B cell (primary cell): ENCODE results near the gene SLC12A7. TPM values are rescaled to one million over a fixed set of nuclear protein-coding genes. Genes with fewer than 3 reads are reported as not detected.

Experiments used
- ATAC-seq: fragments of 200-7000 bp; cut with Tn5 transposase; one replicate; pipeline ENCODE4 v1.10.0; 2021; ENCODE audit warnings: low read depth, mild to moderate bottlenecking, moderate number of reproducible peaks, moderate library complexity
- CTCF ChIA-PET: fragments of 350-600 bp; sonication (Branson Sonifier 250); formaldehyde crosslinking; loops from one replicate; lab custom pipeline; 2021; ENCODE audit warnings: antibody characterized with exemption, inconsistent platforms; lab: Charles Lee
- POLR2A ChIA-PET: fragments of 350-600 bp; sonication (Branson Sonifier 250); formaldehyde crosslinking; loops from one replicate; lab custom pipeline; 2021; ENCODE audit warnings: antibody characterized with exemption; lab: Charles Lee
- DNase-seq: peaks from one replicate; pipeline ENCODE4 v3.0.0; 2013
- H2AFZ ChIP-seq: 2 replicates; pipeline ENCODE4 v1.6.1; 2012; ENCODE audit warnings: mild to moderate bottlenecking, low read depth, low read length; ENCODE audit not compliant: insufficient read depth, poor library complexity, severe bottlenecking
- H3K27ac ChIP-seq, 2 donors: 1 replicate in 1 of 2; 2 replicates in 1 of 2; pipeline ENCODE4 v1.5.1; 2012 to 2013; ENCODE audit warnings: low read length in 2 of 2, mild to moderate bottlenecking in 2 of 2, moderate library complexity in 1 of 2
- H3K27me3 ChIP-seq, 4 experiments: fragments of 200-600 bp in 1 of 4; sonication (generic) in 1 of 4; replicated peaks in 1 of 4; 1 replicate in 2 of 4; 2 replicates in 2 of 4; pipeline versions ENCODE4 v1.6.1 to v1.7.0; 2013 to 2016; ENCODE audit warnings: low read length in 3 of 4, mild to moderate bottlenecking in 2 of 4, mixed read lengths in 1 of 4, moderate library complexity in 1 of 4; ENCODE audit not compliant: insufficient read depth in 4 of 4, control insufficient read depth in 3 of 4; ENCODE audit errors: control extremely low read depth in 1 of 4
- H3K36me3 ChIP-seq, 2 experiments: replicated peaks in 1 of 2; 1 replicate in 1 of 2; 2 replicates in 1 of 2; pipeline versions ENCODE4 v1.6.1 to v1.7.1; 2013; ENCODE audit warnings: low read length in 1 of 2; ENCODE audit not compliant: insufficient read depth in 2 of 2, control insufficient read depth in 1 of 2; ENCODE audit errors: control extremely low read depth in 1 of 2, extremely low read depth in 1 of 2
- H3K4me1 ChIP-seq, 2 donors: fragments of 200-600 bp in 1 of 2; sonication (generic) in 1 of 2; 1 replicate in 1 of 2; 2 replicates in 1 of 2; pipeline versions ENCODE4 v1.5.1 to v1.6.1; 2013 to 2017; ENCODE audit warnings: low read length in 2 of 2; ENCODE audit not compliant: control insufficient read depth in 2 of 2, insufficient read depth in 2 of 2
- H3K4me2 ChIP-seq: replicated peaks from 2 replicates; pipeline ENCODE3; 2012; ENCODE audit warnings: mild to moderate bottlenecking, low read depth, low read length; ENCODE audit not compliant: poor library complexity, severe bottlenecking
- H3K4me3 ChIP-seq, 5 experiments: fragments of 200-600 bp in 1 of 5; sonication (generic) in 1 of 5; 1 replicate in 3 of 5; 2 replicates in 2 of 5; pipeline versions ENCODE4 v1.5.1 to v1.7.0; 2011 to 2016; ENCODE audit warnings: low read length in 4 of 5, mild to moderate bottlenecking in 4 of 5, low read depth in 2 of 5, control low read depth in 1 of 5, moderate library complexity in 1 of 5; ENCODE audit not compliant: insufficient read depth in 1 of 5; ENCODE audit errors: control extremely low read depth in 1 of 5, extremely low read depth in 1 of 5
- H3K79me2 ChIP-seq: fragments of 200-600 bp; sonication (generic); one replicate; pipeline ENCODE4 v1.6.0; 2016; ENCODE audit warnings: low read length; ENCODE audit not compliant: control insufficient read depth, insufficient read depth
- H3K9ac ChIP-seq: fragments of 200-600 bp; sonication (generic); 2 replicates; pipeline ENCODE4 v1.6.1; 2017; ENCODE audit warnings: mild to moderate bottlenecking, low read length, moderate library complexity
- H3K9me3 ChIP-seq, 3 donors: one replicate each; pipeline versions ENCODE4 v1.6.1 to v1.7.1; 2013; ENCODE audit warnings: low read length in 2 of 3; ENCODE audit not compliant: control insufficient read depth in 2 of 3, insufficient read depth in 1 of 3; ENCODE audit errors: control extremely low read depth in 1 of 3
- H4K20me1 ChIP-seq: 2 replicates; pipeline ENCODE4 v1.6.0; 2012; ENCODE audit warnings: mild to moderate bottlenecking, low read length; ENCODE audit not compliant: insufficient read depth, control insufficient read depth, poor library complexity, severe bottlenecking
- H3K27ac Mint-ChIP-seq: one replicate; pipeline ENCODE4 v1.8.0; 2021; ENCODE audit warnings: mixed read lengths
- H3K27me3 Mint-ChIP-seq: one replicate; pipeline ENCODE4 v1.8.0; 2021; ENCODE audit warnings: mixed read lengths
- H3K4me1 Mint-ChIP-seq: one replicate; pipeline ENCODE4 v1.8.0; 2021; ENCODE audit warnings: mixed read lengths
- H3K4me3 Mint-ChIP-seq: one replicate; pipeline ENCODE4 v1.8.0; 2021; ENCODE audit warnings: mixed read lengths
- H3K9me3 Mint-ChIP-seq: one replicate; pipeline ENCODE4 v1.8.0; 2022; ENCODE audit warnings: mixed read lengths; ENCODE audit not compliant: insufficient read depth
- CTCF ChIP-seq: fragments of 200-600 bp; IDR thresholded peaks from one replicate; pipeline ENCODE4 v1.8.0; 2022; ENCODE audit warnings: antibody characterized with exemption, mild to moderate bottlenecking
- EZH2 ChIP-seq: IDR thresholded peaks from 2 replicates; pipeline ENCODE4 v1.6.1; 2012; ENCODE audit warnings: borderline replicate concordance, low read depth, mild to moderate bottlenecking, moderate library complexity, low read length; ENCODE audit not compliant: insufficient read depth, poor library complexity, severe bottlenecking
- WGBS: methylation state at CpG from one replicate; pipeline ENCODE4 v1.1.5; 2013; ENCODE audit warnings: missing lambda C conversion rate; ENCODE audit not compliant: insufficient coverage; 5-methylcytosine and 5-hydroxymethylcytosine counted together
- intact Hi-C: fragments of 100-400 bp; cut with micrococcal nuclease; formaldehyde crosslinking; loops from one replicate; pipeline ENCODE4 v1.10.0; 2022
- polyA plus RNA-seq: library from polyadenylated mRNA; depleted of rRNA; stranded (reverse); fragments of >200 nt; gene quantifications from 2 replicates; pipeline ENCODE4 v1.2.3, GENCODE V29; 2012
- total RNA-seq, 2 donors: library from RNA; stranded (reverse); fragments of 120-200 nt in 1 of 2; gene quantifications; 1 replicate in 1 of 2; 2 replicates in 1 of 2; pipeline versions ENCODE4 v1.2.3 to v1.2.4, GENCODE V29; 2013 to 2022

SLC12A7 gene
- total and polyA plus RNA-seq, 2 donors (not counting 1 experiment from before 2014, with no cell fraction given): 25.5 to 34.4 TPM

DNA sequence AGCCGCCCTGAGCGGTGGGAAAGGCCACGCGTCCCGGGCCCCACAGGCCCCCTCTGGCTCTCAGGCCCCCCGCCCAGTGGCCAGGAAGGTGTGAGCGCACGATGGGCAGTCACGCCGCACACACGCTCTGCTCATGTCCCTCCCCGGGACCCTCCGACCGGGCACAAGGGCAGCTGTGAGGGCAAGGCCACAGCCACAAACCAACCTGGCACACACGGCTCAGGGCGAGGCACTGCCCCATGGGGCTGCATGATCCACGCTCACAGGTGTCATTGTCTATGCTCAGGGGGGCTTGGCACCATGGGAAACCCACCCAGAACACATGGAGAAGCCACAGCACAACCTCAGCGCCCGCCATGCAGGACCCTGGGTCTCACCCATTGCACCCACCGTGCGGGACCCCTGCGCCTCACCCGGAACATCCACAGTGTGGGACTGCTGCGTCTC lies 51.3 kb downstream of the SLC12A7 start:
- 76% methylated on average over 21 of the region's 24 CpGs for WGBS

GRCh38 chr5:1059884-1060263 lies 52.0 kb downstream of the SLC12A7 start:
- H3K27me3 ChIP-seq: no peaks in the 10 kb centered on the region
- ATAC-seq: no peak
- H3K36me3 ChIP-seq: no peaks in the 10 kb centered on the region
- intact Hi-C loops: no loop called here
- POLR2A ChIA-PET: no interaction called here
- no peaks in the 10 kb centered on the region for H3K9me3 ChIP-seq
- no peaks in the 10 kb centered on the region for H3K4me1 ChIP-seq
- no peak overlapping the region for H3K9ac ChIP-seq
- WGBS: 89% methylated on average over 17 of the region's 17 CpGs
- H3K27ac ChIP-seq: no peak overlapping the region
- no peak overlapping the region for H3K4me3 Mint-ChIP-seq
- H3K9me3 Mint-ChIP-seq: no peaks in the 10 kb centered on the region
- H3K27me3 Mint-ChIP-seq: no peaks in the 10 kb centered on the region
- TF ChIP-seq EZH2: no peak
- TF ChIP-seq CTCF: no peak
- H2AFZ ChIP-seq: no peak overlapping the region
- H3K4me3 ChIP-seq: no peak overlapping the region
- no peaks in the 10 kb centered on the region for H4K20me1 ChIP-seq
- H3K4me1 Mint-ChIP-seq: no peaks in the 10 kb centered on the region
- DNase-seq: no peak
- H3K79me2 ChIP-seq: no peaks in the 10 kb centered on the region
- no peak overlapping the region for H3K4me2 ChIP-seq
- no peak overlapping the region for H3K27ac Mint-ChIP-seq
- CTCF ChIA-PET: no interaction called here

More for the DNA sequence above, 51.3 kb downstream of the SLC12A7 start:
- Mint-ChIP-seq H3K4me1 (no peaks in the 10 kb centered on the region), H3K27me3 (no peaks in the 10 kb centered on the region), H3K27ac (no peak overlapping the region), H3K4me3 (no peak overlapping the region), H3K9me3 (no peaks in the 10 kb centered on the region)
- Histone ChIP-seq H3K27ac (no peak overlapping the region), H3K4me3 (no peak overlapping the region), H3K4me1 (no peaks in the 10 kb centered on the region), H3K36me3 (no peaks in the 10 kb centered on the region), H3K79me2 (no peaks in the 10 kb centered on the region), H3K27me3 (no peaks in the 10 kb centered on the region), H2AFZ (no peak overlapping the region), H4K20me1 (no peaks in the 10 kb centered on the region), H3K4me2 (no peak overlapping the region), H3K9me3 (no peaks in the 10 kb centered on the region), H3K9ac (no peak overlapping the region)
- TF ChIP-seq CTCF: no peak
- no peak for TF ChIP-seq EZH2
- ATAC-seq: no peak
- intact Hi-C loops: no loop called here
- ChIA-PET CTCF (no interaction called here), POLR2A (no interaction called here)
- no peak for DNase-seq
